MM.1S (cell line): ENCODE measurements around the gene CNTNAP2.

Experiments used
- CTCF ChIP-seq: fragments of 300-600 bp; sonication (generic); IDR thresholded peaks from 2 replicates; pipeline ENCODE4 v1.5.1; 2016; ENCODE audit warnings: antibody characterized with exemption, low read length, mixed read lengths
- EZH2phosphoT487 ChIP-seq: fragments of 300-600 bp; sonication (generic); IDR thresholded peaks from 2 replicates; pipeline ENCODE4 v1.6.1; 2018; ENCODE audit warnings: antibody characterized with exemption, low read length

GRCh38 chr7:147593271-147594057, 1476.9 kb downstream of the CNTNAP2 start:
- no peak for TF ChIP-seq CTCF
- no peak for TF ChIP-seq EZH2phosphoT487
